CD14-positive monocyte (primary cell): ENCODE results near the gene ANKRD31. TPM values are rescaled to one million over a fixed set of nuclear protein-coding genes. Genes with fewer than 3 reads are reported as not detected.

ENCODE experiments used
- DNase-seq, 3 donors: peaks; one replicate each; pipeline ENCODE4 v3.0.0-alpha.2; 2011 to 2022
- H2AFZ ChIP-seq: 2 replicates; pipeline ENCODE4 v1.6.0; 2012; ENCODE audit warnings: mild to moderate bottlenecking, low read depth, low read length, inconsistent platforms; ENCODE audit not compliant: insufficient read depth, poor library complexity, severe bottlenecking
- H3K27ac ChIP-seq, 2 donors: 1 replicate in 1 of 2; 2 replicates in 1 of 2; pipeline ENCODE4 v1.5.1; 2012 to 2013; ENCODE audit warnings: low read length in 2 of 2, control low read depth in 1 of 2, inconsistent platforms in 1 of 2, low read depth in 1 of 2, mild to moderate bottlenecking in 1 of 2
- H3K27me3 ChIP-seq, 2 donors: one replicate each; pipeline versions ENCODE4 v1.6.0 to v1.6.1; 2011 to 2013; ENCODE audit warnings: low read length in 2 of 2; ENCODE audit not compliant: control insufficient read depth in 2 of 2, insufficient read depth in 2 of 2
- H3K36me3 ChIP-seq, 2 donors: replicated peaks in 1 of 2; 1 replicate in 1 of 2; 2 replicates in 1 of 2; pipeline versions ENCODE4 v1.5.1 to v1.6.1; 2012 to 2013; ENCODE audit warnings: low read length in 2 of 2, control low read depth in 1 of 2, inconsistent platforms in 1 of 2, mild to moderate bottlenecking in 1 of 2; ENCODE audit not compliant: insufficient read depth in 2 of 2, control insufficient read depth in 1 of 2
- H3K4me1 ChIP-seq, 2 donors: 1 replicate in 1 of 2; 2 replicates in 1 of 2; pipeline versions ENCODE4 v1.5.1 to v1.6.1; 2012 to 2013; ENCODE audit warnings: low read length in 2 of 2, control low read depth in 1 of 2, inconsistent platforms in 1 of 2, mild to moderate bottlenecking in 1 of 2, moderate library complexity in 1 of 2; ENCODE audit not compliant: insufficient read depth in 2 of 2, control insufficient read depth in 1 of 2
- H3K4me2 ChIP-seq: replicated peaks from 2 replicates; pipeline ENCODE3; 2012; ENCODE audit warnings: low read length, moderate library complexity, mild to moderate bottlenecking; ENCODE audit not compliant: poor library complexity, severe bottlenecking; ENCODE audit errors: extremely low read depth
- H3K4me3 ChIP-seq, 3 experiments: fragments of 200-600 bp in 1 of 3; sonication (generic) in 1 of 3; replicated peaks in 1 of 3; 1 replicate in 2 of 3; 2 replicates in 1 of 3; pipeline ENCODE4 v1.5.1; 2011 to 2013; ENCODE audit warnings: low read length in 3 of 3, mild to moderate bottlenecking in 3 of 3, control low read depth in 2 of 3, low read depth in 2 of 3, inconsistent platforms in 1 of 3, moderate library complexity in 1 of 3
- H3K79me2 ChIP-seq: 2 replicates; pipeline ENCODE4 v1.6.0; 2012; ENCODE audit warnings: mild to moderate bottlenecking, control low read depth, inconsistent platforms, low read length, moderate library complexity; ENCODE audit not compliant: insufficient read depth
- H3K9ac ChIP-seq: 2 replicates; pipeline ENCODE4 v1.6.0; 2017; ENCODE audit warnings: low read length, mild to moderate bottlenecking; ENCODE audit not compliant: insufficient read depth, poor library complexity, severe bottlenecking
- H3K9me3 ChIP-seq, 2 donors: replicated peaks in 1 of 2; 1 replicate in 1 of 2; 2 replicates in 1 of 2; pipeline versions ENCODE4 v1.5.1 to v1.6.1; 2012 to 2013; ENCODE audit warnings: low read length in 2 of 2, control low read depth in 1 of 2; ENCODE audit not compliant: control insufficient read depth in 1 of 2, insufficient read depth in 1 of 2
- H4K20me1 ChIP-seq: 2 replicates; pipeline ENCODE4 v1.6.0; 2012; ENCODE audit warnings: mild to moderate bottlenecking, low read length, control low read depth, moderate library complexity; ENCODE audit not compliant: insufficient read depth
- H3K27ac Mint-ChIP-seq, 7 donors: one replicate each; pipeline ENCODE4 v1.8.0; 2020; ENCODE audit warnings: mild to moderate bottlenecking in 7 of 7, mixed read lengths in 7 of 7, moderate library complexity in 6 of 7, inconsistent platforms in 2 of 7
- H3K27me3 Mint-ChIP-seq, 3 donors: one replicate each; pipeline ENCODE4 v1.8.0; 2021 to 2022; ENCODE audit warnings: low read depth in 3 of 3, mild to moderate bottlenecking in 3 of 3, mixed read lengths in 3 of 3, moderate library complexity in 3 of 3, inconsistent platforms in 1 of 3
- H3K36me3 Mint-ChIP-seq, 2 donors: one replicate each; pipeline ENCODE4 v1.8.0; 2020; ENCODE audit warnings: mixed read lengths in 2 of 2, inconsistent platforms in 1 of 2, mild to moderate bottlenecking in 1 of 2
- H3K4me1 Mint-ChIP-seq: one replicate; pipeline ENCODE4 v1.8.0; 2020; ENCODE audit warnings: mild to moderate bottlenecking, mixed read lengths
- H3K4me3 Mint-ChIP-seq, 2 donors: one replicate each; pipeline ENCODE4 v1.8.0; 2020; ENCODE audit warnings: mild to moderate bottlenecking in 2 of 2, mixed read lengths in 2 of 2, moderate library complexity in 1 of 2
- H3K9me3 Mint-ChIP-seq, 7 donors: one replicate each; pipeline ENCODE4 v1.8.0; 2020 to 2022; ENCODE audit warnings: mixed read lengths in 7 of 7, mild to moderate bottlenecking in 6 of 7, moderate library complexity in 6 of 7, inconsistent platforms in 2 of 7
- WGBS: methylation state at CpG from one replicate; pipeline ENCODE4 v1.1.5; 2013; ENCODE audit warnings: missing lambda C conversion rate; ENCODE audit not compliant: insufficient coverage; 5-methylcytosine and 5-hydroxymethylcytosine counted together
- intact Hi-C, 2 donors: fragments of 100-400 bp; cut with micrococcal nuclease; formaldehyde crosslinking; loops; one replicate each; pipeline versions ENCODE4 v1.15.0 to v1.15.1; 2023
- polyA plus RNA-seq, 3 donors: library from polyadenylated mRNA; depleted of rRNA in 1 of 3; unstranded in 2 of 3; stranded (reverse) in 1 of 3; fragments of 300-500 nt in 2 of 3; fragments of >200 nt in 1 of 3; fragmentation: Illumina TruSeq in 2 of 3; gene quantifications; 1 replicate in 2 of 3; 2 replicates in 1 of 3; pipeline ENCODE4 v1.2.3, GENCODE V29; 2012 to 2021
- TF ChIP-seq, protein P1 (sequence below): fragments of 200-600 bp; IDR thresholded peaks from one replicate; pipeline ENCODE4 v1.8.0; 2022; ENCODE audit warnings: antibody characterized with exemption, mild to moderate bottlenecking

ANKRD31 gene
- polyA plus RNA-seq, 3 donors: 0.05 TPM; not detected in 2

DNA sequence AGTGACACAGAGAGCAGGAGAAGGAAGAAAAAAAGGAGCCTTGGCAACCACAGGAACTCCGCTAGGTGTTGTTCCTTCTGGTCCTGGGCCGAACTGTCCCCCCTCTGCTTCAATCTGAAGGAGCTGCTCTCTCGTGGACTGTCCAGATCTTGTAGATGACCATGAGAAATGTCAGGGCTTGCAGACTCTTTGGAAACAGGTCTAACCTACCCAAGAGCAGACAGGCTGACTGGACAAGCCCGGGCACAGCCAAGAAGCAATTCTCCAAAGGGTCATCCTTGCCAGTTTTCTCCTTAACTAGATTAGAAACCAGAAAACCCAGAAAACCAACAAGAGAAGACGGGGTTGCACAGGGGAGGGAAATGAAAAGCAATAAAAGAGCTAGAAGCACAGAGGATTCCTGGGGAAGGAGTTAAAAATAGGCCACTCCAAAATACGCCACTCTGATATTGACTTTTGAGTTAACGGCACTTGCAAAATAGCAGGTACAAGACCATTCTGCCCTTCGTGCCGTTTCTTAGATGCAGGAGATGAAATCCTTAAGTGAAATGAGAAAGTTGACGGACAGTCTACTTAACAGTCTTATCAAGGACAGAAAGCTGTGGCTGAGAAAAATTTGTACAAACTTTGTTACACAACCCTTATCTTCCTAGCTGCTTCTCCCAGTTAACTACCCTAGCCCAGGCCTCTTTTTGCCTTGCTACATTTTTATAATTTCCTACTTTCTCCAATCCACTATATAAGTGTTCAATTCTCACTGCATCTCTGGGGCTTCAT, 190.1 kb downstream of the ANKRD31 start:
- peaks cover 0 to 5% (median 1%) of the 10 kb centered on the region in 7 donors for H3K9me3 Mint-ChIP-seq
- intact Hi-C loops: no loop called here
- Histone ChIP-seq H4K20me1 (no peaks in the 10 kb centered on the region), H3K79me2 (no peaks in the 10 kb centered on the region), H3K4me3 (no peak overlapping the region), H3K4me1 (peaks cover 0 to 4% of the 10 kb centered on the region in 2 donors), H3K9ac (no peak overlapping the region), H3K36me3 (no peaks in the 10 kb centered on the region), H2AFZ (no peak overlapping the region), H3K4me2 (no peak overlapping the region), H3K27me3 (peaks cover 8 to 15% of the 10 kb centered on the region in 2 donors), H3K9me3 (no peaks in the 10 kb centered on the region), H3K27ac (no peak overlapping the region)
- H3K4me1 Mint-ChIP-seq: peaks cover 8% of the 10 kb centered on the region
- no peak overlapping the region for H3K27ac Mint-ChIP-seq
- TF ChIP-seq, protein P1, sequence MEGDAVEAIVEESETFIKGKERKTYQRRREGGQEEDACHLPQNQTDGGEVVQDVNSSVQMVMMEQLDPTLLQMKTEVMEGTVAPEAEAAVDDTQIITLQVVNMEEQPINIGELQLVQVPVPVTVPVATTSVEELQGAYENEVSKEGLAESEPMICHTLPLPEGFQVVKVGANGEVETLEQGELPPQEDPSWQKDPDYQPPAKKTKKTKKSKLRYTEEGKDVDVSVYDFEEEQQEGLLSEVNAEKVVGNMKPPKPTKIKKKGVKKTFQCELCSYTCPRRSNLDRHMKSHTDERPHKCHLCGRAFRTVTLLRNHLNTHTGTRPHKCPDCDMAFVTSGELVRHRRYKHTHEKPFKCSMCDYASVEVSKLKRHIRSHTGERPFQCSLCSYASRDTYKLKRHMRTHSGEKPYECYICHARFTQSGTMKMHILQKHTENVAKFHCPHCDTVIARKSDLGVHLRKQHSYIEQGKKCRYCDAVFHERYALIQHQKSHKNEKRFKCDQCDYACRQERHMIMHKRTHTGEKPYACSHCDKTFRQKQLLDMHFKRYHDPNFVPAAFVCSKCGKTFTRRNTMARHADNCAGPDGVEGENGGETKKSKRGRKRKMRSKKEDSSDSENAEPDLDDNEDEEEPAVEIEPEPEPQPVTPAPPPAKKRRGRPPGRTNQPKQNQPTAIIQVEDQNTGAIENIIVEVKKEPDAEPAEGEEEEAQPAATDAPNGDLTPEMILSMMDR: no peak
- H3K4me3 Mint-ChIP-seq: peak overlapping the region in 1 of 2 donors; percentile 21
- H3K27me3 Mint-ChIP-seq: peaks cover 16 to 18% (median 17%) of the 10 kb centered on the region in 3 donors
- 100% methylated on average over 7 of the region's 10 CpGs for WGBS
- no peak for DNase-seq
- peaks cover 2 to 3% of the 10 kb centered on the region in 2 donors for H3K36me3 Mint-ChIP-seq

DNA sequence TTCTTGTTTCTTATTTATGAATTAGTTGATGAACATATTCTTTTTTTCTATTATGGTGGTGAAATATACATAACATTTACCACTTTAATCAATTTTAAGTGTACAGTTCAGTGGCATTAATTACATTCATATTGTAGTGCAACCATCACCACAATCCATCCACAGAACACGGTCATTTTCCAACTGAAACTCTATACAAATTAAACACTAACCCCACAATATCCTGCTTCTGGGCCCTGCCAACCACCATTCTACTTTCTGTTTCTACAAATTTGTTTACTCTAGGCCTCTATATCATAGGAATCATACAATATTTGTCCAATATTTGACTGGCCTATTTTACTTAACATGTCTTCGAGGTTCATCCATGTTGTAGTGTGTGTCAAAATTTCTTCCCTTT, 191.6 kb downstream of the ANKRD31 start:
- H3K9me3 ChIP-seq: no peaks in the 10 kb centered on the region
- intact Hi-C loops: no loop called here
- no peak overlapping the region for H3K4me3 ChIP-seq
- H3K4me1 ChIP-seq: peaks cover 0 to 4% of the 10 kb centered on the region in 2 donors
- H3K79me2 ChIP-seq: no peaks in the 10 kb centered on the region
- no peak overlapping the region for H3K9ac ChIP-seq
- no peaks in the 10 kb centered on the region for H3K36me3 ChIP-seq
- DNase-seq: no peak
- H3K4me1 Mint-ChIP-seq: peaks cover 7% of the 10 kb centered on the region
- no peak overlapping the region for H3K27ac Mint-ChIP-seq
- TF ChIP-seq, protein P1: no peak
- H3K27me3 ChIP-seq: no peaks in the 10 kb centered on the region
- H4K20me1 ChIP-seq: no peaks in the 10 kb centered on the region
- peaks cover 4% of the 10 kb centered on the region in 3 donors for H3K27me3 Mint-ChIP-seq
- WGBS: 100% methylated on average over 1 of the region's 2 CpGs
- H3K9me3 Mint-ChIP-seq: peaks cover 0 to 2% (median 0%) of the 10 kb centered on the region in 7 donors
- H3K27ac ChIP-seq: no peak overlapping the region
- H3K4me2 ChIP-seq: no peak overlapping the region
- H3K4me3 Mint-ChIP-seq: no peak overlapping the region
- H2AFZ ChIP-seq: no peak overlapping the region
- no peaks in the 10 kb centered on the region for H3K36me3 Mint-ChIP-seq
